Stimulated activated CD4-positive, alpha-beta T cell treated with anti-CD3 and anti-CD28 coated beads, Interleukin-15, amount 100 ng/mL, for 48 hours (primary cell): ENCODE measurements around the gene SLC33A1.
A peak's percentile ranks its signal among the peaks of the same experiment; 100 is the strongest.
"Not testable (repeated sequence)": the region's sequence is repeated elsewhere in the genome, so short reads cannot be mapped to it uniquely, and the experiment has no call there.

Source experiments
- DNase-seq, 2 donors: peaks; one replicate each; pipeline ENCODE4 v3.0.0-alpha.2; 2020; ENCODE audit warnings: low read depth in 2 of 2

The SLC33A1 gene

DNA sequence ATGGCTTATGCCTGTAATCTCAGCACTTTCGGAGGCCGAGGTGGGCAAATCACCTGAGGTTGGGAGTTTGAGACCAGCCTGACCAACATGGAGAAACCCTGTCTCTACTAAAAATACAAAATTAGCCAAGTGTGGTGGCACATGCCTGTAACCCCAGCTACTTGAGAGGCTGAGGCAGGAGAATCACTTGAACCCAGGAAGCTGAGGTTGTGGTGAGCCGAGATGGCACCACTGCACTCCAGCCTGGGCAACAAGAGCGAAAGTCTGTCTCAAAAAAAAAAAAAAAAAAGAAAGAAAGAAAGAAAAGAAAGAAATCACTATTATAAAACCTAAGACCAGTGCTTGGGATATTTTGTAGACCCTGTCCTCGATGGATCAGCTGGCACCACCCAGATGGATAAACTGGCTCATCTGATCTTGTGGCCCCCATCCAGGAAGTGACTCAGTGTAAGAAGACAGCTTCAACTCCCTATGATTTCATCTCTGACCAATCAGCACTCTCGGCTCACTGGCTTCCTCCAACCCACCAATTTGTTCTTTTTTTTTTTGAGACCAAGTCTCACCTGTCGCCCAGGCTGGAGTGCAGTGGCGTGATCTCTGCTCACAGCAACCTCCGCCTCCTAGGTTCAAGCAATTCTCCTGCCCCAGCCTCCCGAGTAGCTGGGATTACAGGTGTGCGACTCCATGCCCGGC lies 8.2 kb upstream of the SLC33A1 start:
- peak; percentile 49 to 57 for DNase-seq

DNA sequence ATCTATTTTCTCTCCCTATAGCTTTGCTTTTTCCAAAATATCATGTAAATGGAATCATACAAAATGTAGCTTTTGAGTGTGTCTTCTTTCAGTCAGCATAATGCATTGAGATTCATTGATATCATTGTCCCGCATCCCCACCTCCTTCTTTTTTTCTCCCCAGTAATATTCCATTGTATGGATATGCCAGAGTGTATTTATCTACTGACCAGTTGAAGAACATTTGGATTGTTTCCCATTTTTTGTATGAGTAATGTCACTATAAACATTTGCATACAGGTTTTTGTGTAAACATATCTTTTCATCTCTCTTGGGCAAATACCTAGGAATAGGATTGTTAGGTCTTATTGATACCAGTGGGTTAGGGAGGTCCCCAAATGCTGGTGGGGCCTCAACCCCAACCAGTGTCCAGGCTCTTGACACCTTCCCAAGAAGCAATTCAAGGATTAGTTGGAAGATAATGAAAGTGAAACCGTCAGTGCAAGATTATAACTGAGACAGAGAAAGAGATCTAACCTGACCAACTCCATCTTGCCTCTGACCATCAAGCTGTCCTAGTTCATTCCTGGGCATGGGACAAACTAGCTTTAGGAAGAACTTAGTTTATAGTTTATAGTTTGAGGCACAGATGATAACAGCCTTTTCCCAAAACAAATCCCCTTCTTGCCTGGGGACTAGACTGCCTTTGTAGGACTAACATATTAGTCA lies 7.4 kb upstream of the SLC33A1 start:
- no peak for DNase-seq

DNA sequence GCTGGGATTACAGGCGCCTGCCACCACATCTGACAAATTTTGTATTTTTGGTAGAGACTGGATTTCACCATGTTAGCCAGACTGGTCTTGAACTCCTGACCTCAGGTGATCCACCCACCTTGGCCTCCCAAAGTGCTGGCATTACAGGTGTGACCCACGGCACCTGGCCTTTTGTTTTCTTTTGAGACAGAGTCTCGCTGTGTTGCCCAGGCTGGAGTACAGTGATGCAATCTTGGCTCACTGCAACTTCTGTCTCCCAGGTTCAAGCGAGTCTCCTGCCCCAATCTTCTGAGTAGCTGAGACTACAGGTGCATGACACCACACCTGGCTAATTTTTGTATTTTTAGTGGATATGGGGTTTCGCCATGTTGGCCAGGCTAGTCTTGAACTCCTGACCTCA lies 6.2 kb upstream of the SLC33A1 start:
- not testable (repeated sequence) for DNase-seq

DNA sequence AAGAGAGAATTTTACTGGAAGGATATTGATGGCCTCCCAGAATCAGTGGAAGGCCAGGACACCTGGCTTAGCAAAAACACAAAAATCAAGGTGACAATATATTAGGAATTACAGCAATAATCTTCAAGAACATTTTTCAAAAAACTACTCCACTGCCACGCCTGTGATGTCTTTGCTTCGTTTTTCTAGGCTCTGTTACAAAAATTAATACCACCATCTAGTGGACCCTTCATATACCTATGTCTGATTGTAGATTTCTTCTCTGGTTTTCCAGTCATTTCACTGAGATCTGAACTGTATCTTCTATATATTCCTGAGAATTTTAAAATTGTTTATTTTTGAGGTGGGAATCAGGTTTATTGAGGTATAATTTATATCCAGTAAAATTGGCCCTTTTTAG lies 5.6 kb upstream of the SLC33A1 start:
- no peak for DNase-seq

DNA sequence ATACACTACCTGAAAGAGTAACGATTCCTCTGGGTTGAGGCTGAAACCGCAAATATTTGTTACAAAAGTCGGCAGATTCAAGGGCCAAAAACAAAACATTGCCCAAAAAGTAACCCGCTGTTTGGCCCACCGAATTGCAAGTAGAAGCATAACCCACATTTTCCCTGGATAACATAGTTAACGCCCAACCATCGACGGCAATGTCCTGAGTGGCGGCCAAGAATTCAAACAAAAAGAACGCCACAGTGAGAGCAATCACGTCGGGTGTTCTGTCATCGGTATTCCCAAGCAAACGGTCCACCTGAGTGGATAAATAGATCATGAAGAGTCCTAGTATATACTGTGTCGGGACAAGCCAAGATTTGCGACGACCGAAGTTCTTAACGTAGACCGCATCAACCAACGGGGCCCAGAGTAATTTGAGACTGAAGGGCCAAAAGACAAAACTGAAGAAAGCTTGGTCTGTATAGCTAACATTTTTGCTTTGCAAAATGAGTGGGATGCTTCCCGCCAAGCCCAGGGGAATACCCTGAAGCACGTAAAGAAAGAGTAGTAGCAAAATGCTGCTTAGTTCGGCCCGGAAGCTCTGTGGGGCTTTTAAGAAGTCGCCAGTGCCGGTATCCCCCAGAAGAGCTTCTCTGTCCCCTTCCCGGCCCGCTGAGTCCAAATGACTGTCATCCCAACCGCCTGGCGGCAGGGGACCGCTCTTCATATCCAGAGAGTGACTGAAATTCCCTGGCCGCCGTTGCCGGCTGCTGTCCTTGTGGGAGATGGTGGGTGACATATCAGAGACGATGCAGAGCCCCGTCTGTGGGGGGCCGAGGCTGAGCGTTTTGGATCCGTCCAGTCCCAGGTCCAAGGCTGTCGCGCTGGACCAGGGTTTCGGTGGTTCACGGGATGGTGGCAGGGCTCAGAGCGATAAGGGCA lies 750 bp downstream of the SLC33A1 start:
- no peak for DNase-seq

DNA sequence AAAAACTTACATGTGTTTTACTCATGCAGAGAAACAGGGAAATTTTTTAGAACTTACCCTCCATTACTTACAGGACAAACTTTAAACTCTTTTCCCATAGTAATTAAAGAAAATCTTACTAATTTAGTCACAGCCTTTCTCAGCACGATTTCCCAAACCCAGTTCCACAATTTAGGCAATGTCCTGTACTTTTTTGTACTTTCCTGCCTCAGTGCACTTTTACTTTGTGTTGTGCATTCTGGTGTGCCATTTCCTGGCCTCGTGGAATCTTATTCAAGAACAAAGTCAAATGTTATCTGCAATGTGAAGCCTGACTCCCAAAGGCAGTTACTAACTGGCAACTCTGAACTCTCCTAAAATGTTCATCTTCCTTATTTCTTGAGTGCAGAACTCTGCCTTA lies 1.9 kb downstream of the SLC33A1 start:
- no peak for DNase-seq

DNA sequence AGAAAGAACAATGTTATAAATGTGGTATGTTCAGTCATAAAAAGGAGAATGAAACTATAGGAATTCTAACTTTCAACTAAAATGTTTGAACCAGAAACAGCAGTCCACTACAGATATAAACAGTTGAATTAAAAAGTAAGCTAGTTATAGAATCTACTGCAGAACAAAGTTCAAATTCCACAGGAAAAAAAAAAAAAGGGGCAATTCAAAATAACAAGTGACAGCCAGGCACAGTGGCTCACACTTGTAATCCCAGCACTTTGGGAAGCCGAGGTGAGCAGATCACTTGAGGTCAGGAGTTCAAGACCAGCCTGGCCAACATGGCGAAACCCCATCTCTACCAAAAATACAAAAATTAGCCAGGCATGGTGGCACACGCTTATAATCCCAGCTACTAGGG lies 4.8 kb downstream of the SLC33A1 start:
- DNase-seq: not testable (repeated sequence)

DNA sequence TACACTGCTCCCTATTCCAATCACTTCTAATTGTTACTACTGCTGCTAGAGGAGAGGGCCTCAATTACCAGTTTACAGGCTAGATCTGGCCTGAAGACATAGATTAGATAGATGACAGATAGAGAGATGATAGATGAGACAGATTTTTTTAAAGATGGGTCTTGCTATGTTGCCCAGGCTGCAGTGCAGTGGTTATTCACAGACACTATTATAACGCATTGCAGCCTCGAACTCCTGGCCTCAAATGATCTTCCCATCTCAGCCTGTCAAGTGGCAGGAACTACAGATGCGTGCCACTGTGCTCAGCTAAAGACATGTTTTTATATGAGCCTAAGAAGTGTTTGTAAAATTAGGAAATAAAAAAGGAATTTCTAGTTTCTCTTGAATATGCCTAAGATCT lies 6.2 kb downstream of the SLC33A1 start:
- DNase-seq: no peak

DNA sequence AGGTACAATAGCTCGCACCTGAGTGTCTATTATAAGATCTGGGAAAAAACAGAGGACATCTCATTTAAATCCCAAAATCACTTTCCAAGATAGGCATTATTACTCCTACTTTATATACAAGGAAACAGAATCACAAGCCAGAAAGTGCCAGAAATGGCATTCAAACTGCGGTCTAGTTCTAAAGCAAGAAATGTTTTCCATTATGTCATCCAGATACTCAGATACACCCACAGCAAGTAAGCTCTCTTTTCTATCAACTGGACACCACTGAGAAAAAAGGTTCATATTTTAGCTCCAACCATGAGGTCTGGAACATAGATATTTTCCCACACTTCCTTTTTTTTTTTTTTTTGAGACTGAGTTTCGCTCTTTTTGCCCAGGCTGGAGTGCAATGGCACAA lies 8.1 kb downstream of the SLC33A1 start:
- DNase-seq: no peak

DNA sequence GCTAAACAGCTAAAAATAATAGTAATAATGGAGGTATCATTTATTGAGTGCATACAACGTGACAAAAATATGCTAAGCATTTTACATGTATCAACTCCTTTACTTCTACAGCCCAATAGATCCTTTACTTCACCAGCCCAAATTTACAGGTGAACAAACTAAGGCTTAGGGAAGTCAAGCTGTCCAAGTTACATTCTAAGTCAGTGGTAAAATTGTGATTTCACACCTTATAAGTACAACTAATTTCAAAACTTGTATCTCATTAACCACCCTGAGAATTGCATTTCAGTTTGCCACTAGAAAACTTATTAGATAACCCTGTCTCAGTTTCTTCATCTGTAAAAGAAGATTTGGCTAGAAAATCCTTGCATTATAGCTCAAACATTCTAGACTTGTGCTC lies 10.7 kb downstream of the SLC33A1 start:
- DNase-seq: no peak

DNA sequence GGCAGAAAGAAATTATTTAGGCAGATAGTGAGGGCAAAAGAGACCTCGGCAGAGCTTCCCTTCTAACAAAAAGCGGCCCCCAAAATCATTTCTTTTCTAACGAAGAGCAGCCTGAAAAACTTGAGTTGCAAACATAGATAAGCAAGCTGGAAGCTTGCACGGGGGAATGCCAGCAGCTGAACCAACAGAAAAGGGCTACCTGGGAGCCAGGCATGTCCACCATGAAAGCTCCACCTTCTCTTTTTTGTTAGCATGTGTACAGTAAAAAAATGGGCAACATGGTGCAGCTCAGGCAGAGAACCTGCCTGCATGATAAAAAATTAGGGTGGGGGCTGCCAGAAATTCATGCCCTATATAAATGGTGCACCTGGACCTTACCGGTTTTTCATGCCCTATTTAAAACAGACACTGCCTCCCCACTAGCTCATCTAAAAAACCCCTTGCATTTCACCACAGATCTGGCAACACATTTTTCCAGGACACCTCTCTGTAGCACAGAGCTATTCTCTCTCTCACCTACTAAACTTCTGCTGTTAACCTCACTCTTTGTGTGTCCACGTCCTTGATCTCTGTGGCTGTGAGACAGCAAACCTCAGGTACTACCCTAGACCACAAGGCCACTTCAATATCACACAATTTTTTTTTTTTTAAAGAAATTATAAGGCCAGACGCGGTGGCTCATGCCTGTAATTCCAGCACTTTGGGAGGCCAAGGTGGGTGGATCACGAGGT lies 18.7 kb downstream of the SLC33A1 start:
- DNase-seq: no peak

DNA sequence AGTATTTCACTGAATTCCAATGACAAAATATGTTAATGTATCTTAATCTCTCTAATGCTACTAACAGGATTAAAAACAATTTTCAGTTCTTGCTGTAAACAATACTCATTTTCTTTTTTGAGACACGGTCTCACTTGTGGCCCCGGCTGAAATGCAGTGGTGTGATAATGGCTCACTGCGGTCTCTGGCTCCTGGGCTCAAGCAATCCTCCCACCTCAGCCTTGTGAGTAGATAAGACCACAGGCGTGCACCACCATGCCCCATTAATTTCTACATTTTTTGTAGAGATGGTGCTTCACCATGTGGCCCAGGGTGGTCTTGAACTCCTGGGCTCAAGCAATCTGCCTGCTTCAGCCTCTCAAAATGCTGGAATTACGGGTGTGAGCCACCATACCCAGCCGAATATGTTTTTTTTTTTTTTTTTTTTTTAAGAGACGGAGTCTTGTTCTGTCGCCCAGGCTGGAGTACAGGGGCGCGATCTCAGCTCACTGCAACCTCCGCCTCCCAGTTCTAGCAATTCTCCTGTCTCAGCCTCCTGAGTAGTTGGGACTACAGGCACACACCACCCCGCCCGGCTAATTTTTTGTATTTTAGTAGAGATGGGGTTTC lies 25.6 kb downstream of the SLC33A1 start:
- DNase-seq: not testable (repeated sequence)

DNA sequence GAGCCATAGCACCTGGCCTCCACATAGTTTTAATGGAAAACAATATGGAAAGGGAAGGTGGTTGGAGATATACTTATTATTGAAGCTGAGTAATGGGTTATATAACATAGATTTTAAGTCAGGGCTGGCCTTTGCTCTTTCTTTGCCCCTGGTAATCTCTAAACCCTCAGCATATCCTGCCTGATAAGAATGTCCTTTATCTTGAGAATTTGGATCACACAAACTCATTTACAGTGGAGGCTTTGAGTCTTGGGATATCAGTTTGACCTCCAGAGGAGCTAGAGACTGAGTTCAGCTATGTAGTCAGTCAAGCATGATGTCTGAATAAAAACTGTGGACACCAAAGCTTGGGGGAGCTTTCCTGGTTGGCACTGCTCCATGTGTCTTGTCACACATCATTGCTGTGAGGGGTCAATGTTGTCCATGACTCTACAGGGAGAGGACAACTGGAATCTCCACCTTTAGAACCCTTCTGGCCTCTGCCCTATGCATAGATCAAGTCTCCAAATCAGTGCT lies 39.1 kb downstream of the SLC33A1 start:
- no peak for DNase-seq

DNA sequence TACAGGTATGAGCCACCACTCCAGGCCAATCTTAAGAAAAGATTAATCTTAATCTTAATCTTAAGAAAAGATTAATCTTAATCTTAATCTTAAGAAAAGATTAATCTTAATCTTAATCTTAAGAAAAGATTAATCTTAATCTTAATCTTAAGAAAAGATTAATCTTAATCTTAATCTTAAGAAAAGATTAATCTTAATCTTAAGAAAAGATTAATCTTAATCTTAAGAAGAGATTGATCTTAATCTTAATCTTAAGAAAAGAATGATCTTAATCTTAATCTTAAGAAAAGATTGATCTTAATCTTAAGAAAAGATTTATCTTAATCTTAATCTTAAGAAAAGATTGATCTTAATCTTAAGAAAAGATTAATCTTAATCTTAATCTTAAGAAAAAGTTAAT lies 41.0 kb downstream of the SLC33A1 start:
- DNase-seq: not testable (repeated sequence)

DNA sequence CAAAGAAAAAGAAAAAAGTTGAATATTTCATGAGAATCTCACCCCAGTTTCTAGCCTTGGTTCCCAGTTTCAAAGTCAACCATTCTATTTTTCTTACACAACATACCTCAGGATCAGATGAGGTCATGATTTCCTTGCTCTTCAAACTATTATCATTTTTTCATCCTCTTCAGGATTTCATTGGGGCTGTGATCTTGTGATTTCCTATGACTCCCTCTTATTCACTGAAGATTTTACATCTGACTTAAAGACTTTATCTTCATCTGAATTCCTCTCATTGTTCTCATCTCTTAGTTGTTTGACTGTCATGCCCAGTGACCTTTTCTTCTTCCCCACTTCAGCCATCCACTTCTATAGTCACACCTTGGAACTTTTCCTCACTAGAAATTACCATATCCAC lies 45.0 kb downstream of the SLC33A1 start:
- DNase-seq: no peak

DNA sequence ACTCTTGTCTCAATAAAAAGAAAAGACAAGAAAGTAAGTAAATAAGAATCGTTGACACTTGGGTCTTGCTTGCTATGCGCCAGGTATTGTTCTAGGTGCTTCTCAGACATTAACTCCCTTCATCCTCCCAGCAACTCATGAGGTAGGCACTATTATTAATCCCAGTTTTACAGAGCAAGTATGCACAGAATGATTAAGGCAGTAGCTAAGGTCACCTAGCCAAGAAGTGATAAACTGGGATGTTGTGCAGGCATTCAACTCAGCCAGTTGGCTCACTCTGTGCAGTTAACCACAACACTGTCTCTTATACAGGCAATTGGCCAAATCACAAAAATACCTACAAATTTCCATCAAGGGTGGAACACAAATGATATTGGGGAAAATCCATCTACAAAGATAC lies 46.4 kb downstream of the SLC33A1 start:
- DNase-seq: no peak

DNA sequence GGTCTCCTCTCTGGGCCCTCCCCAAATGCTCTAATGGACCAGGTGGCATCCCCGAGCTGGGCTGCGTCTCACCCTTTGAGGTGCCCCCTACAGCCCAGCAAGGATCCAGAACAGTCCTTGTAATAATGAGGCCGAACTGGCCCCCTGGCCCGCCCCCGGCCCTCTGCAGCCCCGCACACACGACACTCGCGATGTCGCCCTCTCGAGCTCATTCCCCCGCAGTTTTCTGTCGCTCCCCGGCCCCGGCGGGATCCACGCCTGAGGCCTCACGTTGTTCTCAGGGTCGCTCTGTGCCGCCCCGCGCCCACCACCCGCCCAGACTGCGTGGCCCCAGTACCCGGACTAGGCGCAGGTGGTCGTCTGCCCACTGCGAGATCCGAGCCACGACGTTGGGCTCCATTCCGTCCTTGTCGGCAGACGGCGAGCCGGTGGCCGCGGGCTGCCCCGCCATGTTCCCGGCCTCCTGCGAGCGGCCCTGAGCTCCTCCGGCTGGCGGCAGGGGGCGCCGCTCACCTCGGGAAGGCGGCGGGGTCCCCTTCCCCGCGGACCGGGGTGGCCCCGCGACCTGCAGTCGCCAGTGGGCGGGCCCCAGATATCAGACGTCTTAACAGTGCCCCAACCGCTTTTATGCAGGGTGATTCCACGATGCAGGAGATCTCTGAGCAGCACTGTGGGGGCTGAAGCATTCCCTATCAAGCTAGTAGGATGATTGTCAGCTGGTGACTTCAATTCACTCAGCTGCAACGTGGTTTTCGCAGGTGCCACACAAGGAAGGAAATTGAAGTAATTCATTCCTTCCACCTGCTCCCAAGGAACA lies 48.2 kb downstream of the SLC33A1 start, which contains the start of gene C3orf33:
C3orf33 (minus strand) TSS at position 477 of the 817 bp plus-strand sequence; CDS start at position 451, 26 bp downstream.
- peak; percentile 41 to 69 for DNase-seq

DNA sequence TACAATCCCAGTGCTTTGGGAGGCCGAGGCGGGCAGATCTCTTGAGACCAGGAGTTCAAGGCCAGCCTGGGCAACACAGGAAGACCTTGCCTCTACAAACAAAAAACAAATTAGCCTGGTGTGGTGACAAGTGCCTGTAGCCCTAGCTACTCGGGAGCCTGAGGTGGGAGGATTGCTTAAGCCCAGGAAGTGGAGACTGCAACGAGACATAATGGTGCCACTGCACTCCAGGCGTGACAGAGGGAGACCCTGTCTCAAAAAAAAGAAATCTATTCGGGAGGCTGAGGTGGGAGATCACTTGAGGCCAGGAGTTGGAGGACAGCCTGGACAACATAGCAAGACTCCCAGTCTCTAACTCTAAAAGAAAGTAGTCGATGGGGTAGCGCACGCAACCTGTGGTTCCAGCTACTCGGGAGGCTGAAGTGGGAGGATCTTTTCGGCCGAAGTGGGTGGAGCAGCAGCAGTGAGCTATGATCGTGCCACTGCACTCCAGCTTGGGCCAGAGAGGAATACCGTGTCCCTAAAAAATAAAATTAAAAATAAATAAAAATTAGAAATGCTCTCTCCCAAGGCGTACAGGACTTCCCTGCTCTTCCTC lies 48.9 kb downstream of the SLC33A1 start:
- peak in 1 of 2 donors; percentile 10 for DNase-seq

DNA sequence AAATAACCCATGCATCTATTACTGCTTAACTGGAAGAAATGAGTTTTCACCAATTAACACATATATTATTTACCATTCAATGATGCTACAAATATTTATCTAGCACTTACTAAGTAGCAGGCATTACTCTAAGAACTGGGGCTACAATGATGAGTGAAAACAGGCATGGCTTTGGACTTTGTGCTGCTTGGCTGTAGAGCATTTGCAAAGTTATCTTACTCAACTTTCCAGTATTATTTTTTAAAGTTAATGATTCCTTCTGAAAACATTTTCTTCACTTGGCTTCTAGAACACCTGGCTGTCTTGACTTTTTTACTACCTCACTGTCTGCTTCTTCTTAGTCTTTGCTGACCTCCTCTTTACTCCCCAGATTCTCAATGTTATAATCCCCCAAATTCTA lies 49.9 kb downstream of the SLC33A1 start:
- no peak for DNase-seq

DNA sequence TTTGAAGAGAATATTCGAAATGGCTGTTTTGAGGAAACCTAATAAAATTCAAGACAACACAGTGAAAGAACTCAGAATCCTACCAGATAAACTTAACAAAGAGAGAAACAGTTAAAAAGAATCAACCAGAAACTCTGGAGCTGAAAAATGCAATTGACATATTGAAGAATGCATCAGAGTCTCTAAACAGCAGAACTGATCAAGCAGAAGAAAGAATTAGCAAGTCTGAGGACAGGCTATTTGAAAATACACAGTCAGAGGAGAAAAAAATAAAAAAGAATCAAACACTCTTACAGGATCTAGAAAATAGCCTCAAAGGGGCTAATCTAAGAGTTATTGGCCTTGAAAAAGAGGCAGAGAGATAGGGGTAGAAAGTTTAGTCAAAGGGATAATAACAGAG lies 61.7 kb downstream of the SLC33A1 start:
- DNase-seq: no peak
